H1 (cell line): Measurements from ENCODE around the gene LRRC74B. TPM values are rescaled to one million over a fixed set of nuclear protein-coding genes. Genes with fewer than 3 reads are reported as not detected.

Experiments
- CTCF ChIA-PET: fragments of 300-600 bp; sonication (Branson Sonifier 250); formaldehyde crosslinking; loops from one replicate; lab custom pipeline; 2021; ENCODE audit not compliant: partially characterized antibody; lab: Charles Lee
- POLR2A ChIA-PET: fragments of 300-600 bp; sonication (Branson Sonifier 250); formaldehyde crosslinking; loops from one replicate; lab custom pipeline; 2021; ENCODE audit warnings: inconsistent platforms; ENCODE audit not compliant: partially characterized antibody; lab: Charles Lee
- DNase-seq, 2 experiments: peaks; one replicate each; pipeline versions ENCODE4 v3.0.0 to v3.0.0-alpha.2; 2010 to 2022; ENCODE audit warnings: low spot score in 2 of 2, low read depth in 1 of 2, mixed read lengths in 1 of 2
- FAIRE-seq: peaks from 2 replicates; lab custom pipeline; 2011; peaks lifted over from hg19 to GRCh38; lab: Jason Lieb, UNC
- H2AFZ ChIP-seq: 2 replicates; pipeline ENCODE4 v1.8.1; 2012; ENCODE audit warnings: low read length, inconsistent platforms
- H2AK5ac ChIP-seq: 2 replicates; pipeline ENCODE4 v1.6.1; 2013; ENCODE audit warnings: low read depth, low read length
- H2BK120ac ChIP-seq: replicated peaks from 2 replicates; pipeline ENCODE3; 2013; ENCODE audit warnings: low read depth, low read length, inconsistent platforms
- H2BK12ac ChIP-seq: 2 replicates; pipeline ENCODE4 v1.6.1; 2013; ENCODE audit warnings: low read depth, low read length
- H2BK15ac ChIP-seq: 2 replicates; pipeline ENCODE4 v1.6.1; 2013; ENCODE audit warnings: low read length
- H2BK20ac ChIP-seq: 2 replicates; pipeline ENCODE4 v1.6.1; 2013; ENCODE audit warnings: low read length
- H2BK5ac ChIP-seq: 2 replicates; pipeline ENCODE4 v1.6.1; 2013; ENCODE audit warnings: low read depth, low read length
- H3K14ac ChIP-seq: 2 replicates; pipeline ENCODE4 v1.6.1; 2013; ENCODE audit warnings: inconsistent platforms; ENCODE audit not compliant: insufficient read length
- H3K18ac ChIP-seq: 2 replicates; pipeline ENCODE4 v1.6.1; 2013; ENCODE audit warnings: low read length; ENCODE audit errors: extremely low read depth
- H3K23ac ChIP-seq: 2 replicates; pipeline ENCODE4 v1.6.1; 2013; ENCODE audit warnings: inconsistent platforms; ENCODE audit not compliant: insufficient read length
- H3K23me2 ChIP-seq: 2 replicates; pipeline ENCODE4 v1.6.1; 2013; ENCODE audit warnings: low read depth, low read length
- H3K27ac ChIP-seq: 2 replicates; pipeline ENCODE4 v1.6.1; 2011; ENCODE audit warnings: low read depth, low read length, inconsistent platforms
- H3K27me3 ChIP-seq, 4 experiments: replicated peaks in 1 of 4; 1 replicate in 1 of 4; 2 replicates in 3 of 4; pipeline versions ENCODE4 v1.6.1 to v1.8.1; 2011 to 2013; ENCODE audit warnings: low read length in 3 of 4, mild to moderate bottlenecking in 3 of 4, inconsistent platforms in 2 of 4, mixed read lengths in 2 of 4, moderate library complexity in 1 of 4; ENCODE audit not compliant: control insufficient read depth in 3 of 4, insufficient read depth in 3 of 4; ENCODE audit errors: extremely low read depth in 1 of 4
- H3K36me3 ChIP-seq, 4 experiments: 2 replicates each; pipeline versions ENCODE4 v1.6.1 to v1.8.1; 2011 to 2013; ENCODE audit warnings: mild to moderate bottlenecking in 4 of 4, low read length in 3 of 4, moderate library complexity in 2 of 4, control low read depth in 1 of 4, inconsistent platforms in 1 of 4; ENCODE audit not compliant: insufficient read depth in 4 of 4, control insufficient read depth in 2 of 4
- H3K4ac ChIP-seq: replicated peaks from 2 replicates; pipeline ENCODE3; 2013; ENCODE audit warnings: low read length, low read depth, mixed read lengths, inconsistent platforms; ENCODE audit not compliant: insufficient read length
- H3K4me1 ChIP-seq, 4 experiments: replicated peaks in 1 of 4; 1 replicate in 1 of 4; 2 replicates in 3 of 4; pipeline versions ENCODE4 v1.6.1 to v1.8.1; 2011 to 2013; ENCODE audit warnings: low read length in 3 of 4, inconsistent platforms in 2 of 4, mixed read lengths in 1 of 4; ENCODE audit not compliant: insufficient read depth in 4 of 4, control insufficient read depth in 3 of 4
- H3K4me2 ChIP-seq, 2 experiments: 2 replicates each; pipeline versions ENCODE4 v1.6.1 to v1.8.1; 2011 to 2013; ENCODE audit warnings: low read depth in 2 of 2, low read length in 2 of 2, control low read depth in 1 of 2, inconsistent platforms in 1 of 2, mild to moderate bottlenecking in 1 of 2; ENCODE audit not compliant: insufficient read depth in 1 of 2
- H3K4me3 ChIP-seq, 4 experiments: fragments of 200-600, 300-600 bp in 1 of 4; sonication (generic), shearing (Covaris generic), sonication (Bioruptor Twin) in 1 of 4; 2 replicates each; pipeline versions ENCODE4 v1.5.1 to v1.8.1; 2011 to 2016; ENCODE audit warnings: low read length in 4 of 4, low read depth in 3 of 4, control low read depth in 2 of 4, inconsistent platforms in 2 of 4, mild to moderate bottlenecking in 2 of 4, mixed read lengths in 1 of 4, moderate library complexity in 1 of 4; ENCODE audit not compliant: insufficient read depth in 2 of 4; ENCODE audit errors: extremely low read depth in 1 of 4
- H3K56ac ChIP-seq: replicated peaks from 2 replicates; pipeline ENCODE3; 2013; ENCODE audit warnings: low read depth, mild to moderate bottlenecking, mixed read lengths, low read length, inconsistent platforms; ENCODE audit not compliant: insufficient read length
- H3K79me1 ChIP-seq: 2 replicates; pipeline ENCODE4 v1.6.1; 2013; ENCODE audit warnings: low read depth, low read length, control low read depth
- H3K79me2 ChIP-seq, 2 experiments: 2 replicates each; pipeline versions ENCODE4 v1.6.1 to v1.8.1; 2012 to 2013; ENCODE audit warnings: low read length in 2 of 2, mild to moderate bottlenecking in 2 of 2, inconsistent platforms in 1 of 2; ENCODE audit not compliant: insufficient read depth in 2 of 2, control insufficient read depth in 1 of 2
- H3K9ac ChIP-seq, 4 experiments: replicated peaks in 1 of 4; 1 replicate in 1 of 4; 2 replicates in 3 of 4; pipeline versions ENCODE4 v1.6.1 to v1.8.1; 2011 to 2013; ENCODE audit warnings: low read depth in 3 of 4, low read length in 3 of 4, control low read depth in 2 of 4, mild to moderate bottlenecking in 2 of 4, moderate library complexity in 2 of 4, inconsistent platforms in 1 of 4; ENCODE audit errors: extremely low read depth in 1 of 4
- H3K9me3 ChIP-seq, 2 experiments: 2 replicates each; pipeline versions ENCODE4 v1.6.1 to v1.8.1; 2012 to 2013; ENCODE audit warnings: mild to moderate bottlenecking in 2 of 2, moderate library complexity in 2 of 2, control low read depth in 1 of 2, inconsistent platforms in 1 of 2, low read depth in 1 of 2, low read length in 1 of 2, mixed read lengths in 1 of 2; ENCODE audit not compliant: insufficient read depth in 2 of 2
- H4K20me1 ChIP-seq, 2 experiments: replicated peaks in 1 of 2; 2 replicates each; pipeline versions ENCODE3 to v1.8.1; 2011 to 2013; ENCODE audit warnings: inconsistent platforms in 2 of 2, low read length in 2 of 2, mild to moderate bottlenecking in 1 of 2; ENCODE audit not compliant: insufficient read depth in 2 of 2, control insufficient read depth in 1 of 2
- H4K5ac ChIP-seq: 2 replicates; pipeline ENCODE4 v1.6.1; 2013; ENCODE audit warnings: low read length, low read depth, mixed read lengths, inconsistent platforms; ENCODE audit not compliant: insufficient read length
- H4K8ac ChIP-seq: 2 replicates; pipeline ENCODE4 v1.8.0; 2013; ENCODE audit warnings: mild to moderate bottlenecking, moderate library complexity, low read length, inconsistent platforms; ENCODE audit not compliant: insufficient read depth; ENCODE audit errors: extremely low read depth
- H4K91ac ChIP-seq: replicated peaks from 2 replicates; pipeline ENCODE3; 2013; ENCODE audit warnings: low read length, mixed read lengths, inconsistent platforms; ENCODE audit not compliant: insufficient read length
- CTCF ChIP-seq, 3 experiments: IDR thresholded peaks; 1 replicate in 2 of 3; 2 replicates in 1 of 3; pipeline versions ENCODE4 v1.5.1 to v1.6.1; 2011; ENCODE audit warnings: low read length in 3 of 3, mild to moderate bottlenecking in 3 of 3, inconsistent platforms in 2 of 3, low read depth in 1 of 3, moderate library complexity in 1 of 3; ENCODE audit not compliant: insufficient read depth in 1 of 3; ENCODE audit errors: control extremely low read depth in 1 of 3
- RAD21 ChIP-seq, 2 experiments: IDR thresholded peaks in 1 of 2; conservative IDR thresholded peaks in 1 of 2; 2 replicates each; pipeline ENCODE4 v1.6.1; 2011; ENCODE audit warnings: low read depth in 2 of 2, low read length in 2 of 2, improper control_type of control experiment in 1 of 2, inconsistent platforms in 1 of 2, mild to moderate bottlenecking in 1 of 2, moderate library complexity in 1 of 2
- WGBS, 2 experiments: shearing (Covaris generic) in 1 of 2; methylation state at CpG; one replicate each; pipeline versions ENCODE4 v1.1.6 to v1.1.7; 2013 to 2015; ENCODE audit warnings: low lambda C conversion rate in 2 of 2, mixed read lengths in 2 of 2, inconsistent platforms in 1 of 2, low coverage in 1 of 2, missing lambda C conversion rate in 1 of 2; ENCODE audit not compliant: insufficient replicate concordance in 2 of 2, insufficient coverage in 1 of 2, insufficient read length in 1 of 2; ENCODE audit errors: extremely low coverage in 1 of 2, missing lambda C conversion rate in 1 of 2; 5-methylcytosine and 5-hydroxymethylcytosine counted together
- polyA plus RNA-seq, 7 experiments: library from polyadenylated mRNA; depleted of rRNA in 3 of 7; stranded (reverse) in 5 of 7; unstranded in 2 of 7; fragments of >200 nt in 5 of 7; fragments of 200-250 nt in 2 of 7; gene quantifications; 1 replicate in 5 of 7; 2 replicates in 1 of 7; 4 replicates in 1 of 7; pipeline versions ENCODE4 v1.2.1 to v1.2.3, GENCODE V29; 2011 to 2013; ENCODE audit warnings: missing spikeins in 2 of 7, mixed read lengths in 2 of 7
- total RNA-seq: library from RNA; stranded (reverse); fragmentation: NEBNext Ultra II Directional; extraction: Animal tissue kit (Norgen Biotek cat#: 25700); gene quantifications from 2 replicates; pipeline ENCODE4 v1.2.1, GENCODE V29; 2021

Gene LRRC74B
- total and polyA plus RNA-seq, 2 of the 8 experiments (the other 6 are each of a cell fraction or from before 2014, with no cell fraction given) = not detected

DNA sequence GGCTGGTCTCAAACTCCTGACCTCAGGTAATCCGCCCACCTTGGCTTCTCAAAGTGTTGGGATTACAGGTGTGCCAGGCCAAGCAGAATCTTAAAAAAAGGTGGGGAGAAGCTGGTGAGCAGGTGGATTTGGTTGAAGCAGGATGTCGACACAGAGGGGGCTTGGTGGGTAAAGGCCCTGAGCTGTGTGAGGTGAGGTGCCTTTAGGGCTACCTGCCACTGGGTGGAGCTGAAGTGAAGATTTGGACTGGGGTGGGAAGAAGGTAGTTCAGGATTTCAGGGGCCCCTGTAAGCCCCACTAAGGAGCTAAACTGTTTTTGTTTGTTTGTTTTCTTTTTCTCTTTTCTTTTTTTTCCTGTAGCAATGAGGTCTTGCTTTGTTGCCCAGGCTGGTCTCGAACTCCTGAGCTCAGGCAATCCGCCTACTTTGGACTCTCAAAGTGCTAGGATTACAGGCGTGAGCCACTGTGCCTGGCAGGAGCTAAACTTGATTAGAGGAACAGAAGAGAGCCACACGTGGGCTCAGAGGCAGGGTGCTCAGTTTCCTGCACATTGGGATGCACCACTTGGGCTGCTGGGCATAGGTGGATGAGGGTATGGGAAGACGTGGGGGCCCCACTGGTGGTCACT lies 24.8 kb upstream of the LRRC74B start:
- Histone ChIP-seq H3K79me1 (no peaks in the 10 kb centered on the region), H2BK120ac (no peak overlapping the region), H4K20me1 (no peaks in the 10 kb centered on the region), H2BK5ac (no peak overlapping the region), H4K8ac (no peak overlapping the region; the same call in 1 of the 2 replicates), H3K14ac (no peak overlapping the region), H3K23me2 (no peaks in the 10 kb centered on the region), H3K9me3 (no peaks in the 10 kb centered on the region), H3K4me3 (no peak overlapping the region), H2AFZ (no peak overlapping the region), H3K9ac (no peak overlapping the region), H4K91ac (no peak overlapping the region), H2AK5ac (no peak overlapping the region), H3K79me2 (no peaks in the 10 kb centered on the region), H2BK12ac (0 out of 2 replicates have a peak overlapping the region, but pooled peaks have one; percentile 23), H3K23ac (no peak overlapping the region), H3K27me3 (no peaks in the 10 kb centered on the region; a peak in 1 of 7 replicates), H2BK20ac (no peak overlapping the region), H3K36me3 (no peaks in the 10 kb centered on the region), H3K4me1 (no peaks in the 10 kb centered on the region), H2BK15ac (peak overlapping the region; percentile 31; the same call in 1 of the 2 replicates), H3K4ac (no peak overlapping the region), H3K56ac (no peak overlapping the region), H3K27ac (no peak overlapping the region), H3K4me2 (no peak overlapping the region), H4K5ac (no peak overlapping the region), H3K18ac (no peak overlapping the region)
- 62% methylated on average over 7 of the region's 7 CpGs; no CpG with 5 or more reads in 1 of the 2 experiments for WGBS, 2 experiments
- FAIRE-seq (no peak), DNase-seq (peak in 1 of 2 experiments; percentile 73)
- POLR2A ChIA-PET = interaction anchor here (0.7 to 1.1 kb wide), 2 partner anchors 9 to 19 kb away, joined by 3 to 4 read pairs; partner anchors contain the start of gene THAP7
- CTCF ChIA-PET = interaction anchor here (0.6 to 3.5 kb wide), 31 partner anchors 8 to 884 kb away, joined by 3 to 37 read pairs (median 4); partner anchors contain the start of genes LRRC74B and SLC7A4
- TF ChIP-seq RAD21 (IDR thresholded peaks at IDR 0.05 in 1 of 2, conservative IDR thresholded peaks at IDR 0.05 in 1 of 2; ENCODE audit: low read depth in 2 of 2, low read length in 2 of 2) = peak; percentile 71 to 73
- TF ChIP-seq CTCF (IDR thresholded peaks at IDR 0.05; ENCODE audit: control extremely low read depth in 1 of 3, insufficient read depth in 1 of 3, low read depth in 1 of 3, low read length in 3 of 3) = peak; percentile 70 to 80 (median 74)
